Measurements from ENCODE around the gene TTLL9.

TTLL9 gene

GRCh38 chr20:31974951-31975487 is 104.6 kb downstream of the TTLL9 start:
- no peak for DNase-seq (ENCODE audit: low read depth in 2 of 3, low spot score in 2 of 3)

- no peak for DNase-seq (ENCODE audit: low read depth in 2 of 3, low spot score in 2 of 3)
Observed at GRCh38 chr20:31975874-31976273, 105.4 kb downstream of the TTLL9 start.

DNA sequence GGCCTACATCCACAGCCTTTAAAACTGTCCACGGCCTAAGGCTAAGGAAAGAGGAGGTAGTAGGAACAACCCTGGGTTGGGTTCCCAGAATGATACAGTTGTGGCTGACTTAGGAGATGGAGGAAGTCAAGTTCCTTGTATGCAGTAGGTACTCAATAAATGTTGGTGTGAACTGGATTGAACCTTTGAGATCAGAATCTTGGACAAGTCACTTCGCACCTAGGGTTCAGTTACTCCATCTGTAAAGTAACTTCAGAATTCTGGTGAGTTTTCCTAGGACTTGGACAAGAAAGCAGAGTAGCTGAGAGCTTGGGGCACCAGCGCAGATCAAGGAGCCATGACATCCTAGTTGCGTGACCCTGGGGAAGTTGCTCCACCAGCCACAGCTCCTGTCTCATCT is 106.6 kb downstream of the TTLL9 start:
- no peak for DNase-seq (ENCODE audit: low read depth in 2 of 3, low spot score in 2 of 3)

GRCh38 chr20:31979713-31980426 is 109.4 kb downstream of the TTLL9 start:
- DNase-seq (ENCODE audit: low read depth in 2 of 3, low spot score in 2 of 3): no peak

- DNase-seq (ENCODE audit: low read depth in 2 of 3, low spot score in 2 of 3): no peak
Observed at GRCh38 chr20:31981784-31982183, 111.3 kb downstream of the TTLL9 start.

GRCh38 chr20:31984981-31985471 is 114.6 kb downstream of the TTLL9 start:
- DNase-seq (ENCODE audit: low read depth in 2 of 3, low spot score in 2 of 3): no peak

DNA sequence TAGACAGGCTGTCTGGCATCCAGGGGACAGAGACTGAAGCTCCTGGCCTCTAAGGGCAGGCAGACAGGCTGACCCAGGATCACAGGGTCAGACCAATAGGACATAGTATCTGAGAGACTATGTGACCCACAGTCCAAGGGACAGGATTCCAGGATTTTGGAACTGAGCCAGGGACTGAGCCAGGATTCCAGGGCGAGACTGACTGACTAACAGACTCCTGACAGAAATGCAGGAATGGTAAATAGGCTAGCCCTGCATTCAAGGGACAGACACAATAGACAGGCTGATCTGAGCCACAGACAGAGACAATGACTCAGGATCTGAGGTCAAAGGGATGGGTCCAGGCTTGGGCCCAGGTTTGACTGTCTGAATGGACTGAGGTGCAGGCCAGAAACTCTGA is 117.3 kb downstream of the TTLL9 start:
- DNase-seq (ENCODE audit: low read depth in 2 of 3, low spot score in 2 of 3): no peak

- DNase-seq (ENCODE audit: low read depth in 2 of 3, low spot score in 2 of 3): no peak
Observed at GRCh38 chr20:31988430-31989015, 118.1 kb downstream of the TTLL9 start.

GRCh38 chr20:31989030-31989645 is 118.7 kb downstream of the TTLL9 start:
- DNase-seq (ENCODE audit: low read depth in 2 of 3, low spot score in 2 of 3): no peak

GRCh38 chr20:31990641-31991338 is 120.4 kb downstream of the TTLL9 start:
- DNase-seq (ENCODE audit: low read depth in 2 of 3, low spot score in 2 of 3): no peak

- DNase-seq (ENCODE audit: low read depth in 2 of 3, low spot score in 2 of 3): no peak
Observed at GRCh38 chr20:31991339-31991705, 120.9 kb downstream of the TTLL9 start.

DNA sequence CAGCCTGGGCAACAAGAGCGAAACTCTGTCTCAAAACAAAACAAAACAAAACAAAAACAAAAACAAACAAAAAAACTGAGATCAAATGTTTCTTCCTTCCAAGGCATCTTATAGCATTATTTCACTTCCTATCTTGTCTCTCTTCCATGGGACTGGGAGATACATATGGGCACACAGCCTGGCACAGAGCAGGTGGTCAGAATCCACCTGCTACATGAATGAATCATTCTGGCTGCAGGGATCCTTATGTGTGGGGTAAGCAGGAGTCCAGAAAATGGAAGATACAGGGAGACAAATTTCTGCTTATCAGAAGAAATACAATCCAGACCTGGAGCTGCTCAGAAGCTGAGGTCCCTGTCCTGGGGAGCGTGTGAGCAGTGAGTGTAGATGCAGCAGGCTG is 121.7 kb downstream of the TTLL9 start:
- no peak for DNase-seq (ENCODE audit: low read depth in 2 of 3, low spot score in 2 of 3)

Data from activated CD8-positive, alpha-beta memory T cell treated with anti-CD3 and anti-CD28 coated beads for 48 hours (primary cell).